ENCODE measurements around the gene CAMSAP3.

CAMSAP3 gene

GRCh38 chr19:7602240-7602934, 6.7 kb downstream of the CAMSAP3 start:
- intact Hi-C loops (cut with DNase I; ENCODE audit: low total_unique reads): no loop called here
- Histone ChIP-seq H3K27ac (no peak overlapping the region), H3K4me3 (no peak overlapping the region), H3K27me3 (peaks cover 0 to 66% of the 10 kb centered on the region in 2 donors), H3K36me3 (peaks cover 0 to 5% (median 0%) of the 10 kb centered on the region in 3 donors), H3K4me1 (peaks cover 0 to 6% (median 0%) of the 10 kb centered on the region in 4 donors), H3K9me3 (no peaks in the 10 kb centered on the region)
- TF ChIP-seq CTCF (IDR thresholded peaks at IDR 0.05): no peak
- DNase-seq: no peak

- intact Hi-C loops (cut with DNase I; ENCODE audit: low total_unique reads): no loop called here
- peaks cover 0 to 59% of the 10 kb centered on the region in 2 donors for H3K27me3 ChIP-seq
- H3K36me3 ChIP-seq: peaks cover 0 to 7% (median 0%) of the 10 kb centered on the region in 3 donors
- no peak overlapping the region for H3K4me3 ChIP-seq
- no peak for DNase-seq
- TF ChIP-seq CTCF (IDR thresholded peaks at IDR 0.05): no peak
- H3K4me1 ChIP-seq: peaks cover 0 to 6% (median 0%) of the 10 kb centered on the region in 4 donors
- no peaks in the 10 kb centered on the region for H3K9me3 ChIP-seq
- H3K27ac ChIP-seq: no peak overlapping the region
Observed at GRCh38 chr19:7602935-7603497, 7.4 kb downstream of the CAMSAP3 start.

GRCh38 chr19:7603919-7604318, 8.3 kb downstream of the CAMSAP3 start:
- Histone ChIP-seq H3K27me3 (peaks cover 0 to 53% of the 10 kb centered on the region in 2 donors), H3K27ac (no peak overlapping the region), H3K36me3 (peaks cover 0 to 13% (median 0%) of the 10 kb centered on the region in 3 donors), H3K4me3 (no peak overlapping the region), H3K9me3 (no peaks in the 10 kb centered on the region), H3K4me1 (peaks cover 0 to 6% (median 0%) of the 10 kb centered on the region in 4 donors)
- intact Hi-C loops (cut with DNase I; ENCODE audit: low total_unique reads): no loop called here
- no peak for DNase-seq
- no peak for TF ChIP-seq CTCF (IDR thresholded peaks at IDR 0.05)

- intact Hi-C loops (cut with DNase I; ENCODE audit: low total_unique reads): no loop called here
- H3K27ac ChIP-seq: no peak overlapping the region
- H3K27me3 ChIP-seq: peaks cover 0 to 55% of the 10 kb centered on the region in 2 donors
- H3K4me1 ChIP-seq: peaks cover 0 to 6% (median 0%) of the 10 kb centered on the region in 4 donors
- DNase-seq: no peak
- no peaks in the 10 kb centered on the region for H3K9me3 ChIP-seq
- no peak for TF ChIP-seq CTCF (IDR thresholded peaks at IDR 0.05)
- H3K4me3 ChIP-seq: no peak overlapping the region
- H3K36me3 ChIP-seq: peaks cover 0 to 17% (median 0%) of the 10 kb centered on the region in 3 donors
Observed at GRCh38 chr19:7605490-7606222, 10.0 kb downstream of the CAMSAP3 start.

GRCh38 chr19:7606289-7606688, 10.6 kb downstream of the CAMSAP3 start:
- no peaks in the 10 kb centered on the region for H3K9me3 ChIP-seq
- H3K4me1 ChIP-seq: peaks cover 0 to 6% (median 0%) of the 10 kb centered on the region in 4 donors
- intact Hi-C loops (cut with DNase I; ENCODE audit: low total_unique reads): no loop called here
- peaks cover 0 to 22% (median 0%) of the 10 kb centered on the region in 3 donors for H3K36me3 ChIP-seq
- H3K27ac ChIP-seq: no peak overlapping the region
- no peak overlapping the region for H3K4me3 ChIP-seq
- no peak for DNase-seq
- peaks cover 0 to 55% of the 10 kb centered on the region in 2 donors for H3K27me3 ChIP-seq
- no peak for TF ChIP-seq CTCF (IDR thresholded peaks at IDR 0.05)
